HG02943 (cell line): ENCODE data around the gene INHBB.

Experiments used
- ATAC-seq: cut with Tn5 transposase; IDR thresholded peaks from one replicate; pipeline ENCODE4 v1.9.1; 2021; ENCODE audit warnings: mild to moderate bottlenecking, low read depth, moderate library complexity; ENCODE audit not compliant: unreplicated experiment

Gene INHBB

DNA sequence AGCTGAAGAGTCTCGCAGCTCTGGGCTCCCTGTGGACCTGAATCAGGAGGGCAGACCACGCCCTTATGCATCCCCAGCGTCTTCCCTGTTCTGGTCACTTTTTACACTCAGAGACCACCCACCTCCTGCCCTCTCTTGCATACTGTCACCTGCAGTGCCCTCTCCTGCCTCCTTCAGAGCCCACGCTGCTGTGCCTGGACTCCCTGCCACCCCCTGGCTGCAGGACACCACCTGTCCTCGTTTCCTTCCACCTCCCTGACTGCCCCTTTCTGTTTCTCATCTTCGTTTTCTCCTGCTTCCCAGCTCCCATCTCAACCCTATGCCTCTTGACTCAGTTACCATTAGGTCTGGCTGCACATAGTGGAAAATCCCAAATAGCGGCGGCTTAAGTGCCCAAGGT lies 9.2 kb upstream of the INHBB start:
- no peak for ATAC-seq

DNA sequence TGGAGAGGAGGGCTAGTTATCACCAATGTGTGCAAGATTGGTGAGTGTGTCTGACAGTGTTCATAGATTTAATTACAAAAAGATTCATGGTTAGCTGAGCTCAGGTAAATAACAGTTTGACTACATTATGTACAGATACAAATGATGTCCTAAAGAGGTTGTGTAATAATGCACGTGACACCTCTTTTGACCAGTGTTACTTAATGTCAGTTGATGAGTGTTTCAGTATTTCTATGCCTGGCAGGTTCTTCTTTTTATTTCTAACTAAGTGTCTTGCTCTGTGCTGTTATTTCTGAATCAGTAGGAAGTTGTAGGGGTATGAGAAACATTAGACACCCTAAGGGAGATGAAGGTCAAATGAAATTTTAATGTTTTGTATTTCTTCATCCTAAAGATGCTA lies 7.9 kb upstream of the INHBB start:
- no peak for ATAC-seq

DNA sequence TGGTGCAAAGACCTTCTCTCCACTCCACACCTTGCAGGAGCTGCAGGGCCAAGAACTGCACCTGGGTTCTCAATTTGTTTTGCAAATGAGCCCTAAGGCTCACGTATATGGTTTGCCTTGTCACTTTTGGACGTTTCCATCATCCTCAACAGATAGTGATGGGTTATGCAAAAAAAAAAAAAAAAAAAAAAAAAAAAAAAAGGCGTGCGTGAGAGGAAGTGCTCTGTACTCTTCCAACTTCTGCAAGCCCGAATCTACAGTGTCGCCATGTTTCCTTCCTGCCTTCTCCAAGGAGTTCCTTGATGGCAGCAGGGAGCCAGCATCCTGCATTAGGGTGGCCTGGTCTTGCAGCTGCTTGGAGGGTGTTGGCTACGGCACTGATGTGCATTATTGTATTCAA lies 4.0 kb upstream of the INHBB start:
- ATAC-seq = no peak

DNA sequence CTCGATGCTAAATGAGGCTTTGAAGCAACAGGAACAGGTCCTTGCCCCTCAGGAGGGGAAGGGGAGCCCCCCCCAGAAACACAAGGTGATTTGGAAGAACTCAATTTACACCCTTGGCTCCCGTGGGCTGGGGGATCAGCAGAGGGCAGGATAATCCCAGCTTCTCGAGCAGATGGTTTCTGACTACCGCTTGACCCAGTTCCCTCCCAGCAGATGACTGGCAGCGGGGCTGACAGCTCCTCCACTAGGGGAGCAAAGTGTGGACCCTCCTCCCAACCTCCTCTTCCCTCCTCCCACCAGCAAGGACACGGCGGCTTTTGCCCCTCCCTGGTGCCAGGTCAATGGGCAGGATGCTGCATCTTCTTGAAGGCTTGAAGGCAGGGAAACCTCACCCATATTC lies 3.5 kb upstream of the INHBB start:
- no peak for ATAC-seq

DNA sequence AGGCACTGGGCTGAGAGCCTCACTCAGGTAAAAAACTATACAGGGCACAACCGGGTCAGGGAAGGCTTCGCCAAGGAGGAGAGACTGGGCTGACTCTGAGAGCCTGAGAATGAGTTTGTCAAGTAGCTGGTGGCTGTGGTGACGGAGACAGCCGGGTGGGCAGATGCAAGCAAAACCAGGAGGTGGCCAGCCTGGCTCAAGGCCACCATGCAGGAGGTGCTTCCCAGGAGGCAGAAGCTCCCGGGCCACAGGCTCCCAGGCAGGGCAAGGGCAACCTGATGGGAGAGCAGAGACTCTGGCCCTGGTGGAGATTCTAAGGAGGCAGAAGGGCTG lies 2.9 kb upstream of the INHBB start:
- ATAC-seq = no peak

DNA sequence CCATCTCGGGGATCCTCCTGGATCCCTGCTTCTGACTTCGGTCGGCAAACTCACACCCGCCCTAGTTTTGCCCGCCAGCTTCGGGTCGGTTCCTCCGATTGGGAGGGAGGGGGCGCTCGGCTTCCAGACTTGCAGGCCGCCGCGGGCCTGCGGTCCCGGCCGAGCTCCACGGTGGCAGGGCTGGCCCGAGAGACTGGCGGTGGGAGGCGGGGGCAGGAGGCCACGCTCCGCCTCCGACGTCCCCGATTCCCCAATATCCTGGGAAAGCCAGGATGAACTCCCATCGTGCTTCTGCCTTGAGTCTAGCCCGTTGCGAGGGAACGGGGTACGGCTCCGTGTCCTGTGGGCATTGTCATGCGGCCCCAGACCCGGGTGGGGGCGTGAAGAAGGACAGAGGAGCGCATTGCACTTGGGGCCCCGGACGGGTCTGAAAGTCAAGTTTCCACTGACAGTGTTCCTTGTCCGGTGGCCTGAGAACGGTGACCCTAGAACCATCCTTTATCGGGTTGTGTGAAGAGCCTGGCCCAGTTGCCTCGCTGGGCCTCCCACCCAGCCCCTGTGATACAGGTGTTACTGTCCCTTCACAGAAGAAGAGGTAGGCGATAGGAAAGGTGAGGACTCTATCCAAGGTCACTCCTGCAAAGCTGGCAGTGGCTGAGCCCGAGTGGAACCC lies 2.4 kb upstream of the INHBB start:
- peak; percentile 55 for ATAC-seq

DNA sequence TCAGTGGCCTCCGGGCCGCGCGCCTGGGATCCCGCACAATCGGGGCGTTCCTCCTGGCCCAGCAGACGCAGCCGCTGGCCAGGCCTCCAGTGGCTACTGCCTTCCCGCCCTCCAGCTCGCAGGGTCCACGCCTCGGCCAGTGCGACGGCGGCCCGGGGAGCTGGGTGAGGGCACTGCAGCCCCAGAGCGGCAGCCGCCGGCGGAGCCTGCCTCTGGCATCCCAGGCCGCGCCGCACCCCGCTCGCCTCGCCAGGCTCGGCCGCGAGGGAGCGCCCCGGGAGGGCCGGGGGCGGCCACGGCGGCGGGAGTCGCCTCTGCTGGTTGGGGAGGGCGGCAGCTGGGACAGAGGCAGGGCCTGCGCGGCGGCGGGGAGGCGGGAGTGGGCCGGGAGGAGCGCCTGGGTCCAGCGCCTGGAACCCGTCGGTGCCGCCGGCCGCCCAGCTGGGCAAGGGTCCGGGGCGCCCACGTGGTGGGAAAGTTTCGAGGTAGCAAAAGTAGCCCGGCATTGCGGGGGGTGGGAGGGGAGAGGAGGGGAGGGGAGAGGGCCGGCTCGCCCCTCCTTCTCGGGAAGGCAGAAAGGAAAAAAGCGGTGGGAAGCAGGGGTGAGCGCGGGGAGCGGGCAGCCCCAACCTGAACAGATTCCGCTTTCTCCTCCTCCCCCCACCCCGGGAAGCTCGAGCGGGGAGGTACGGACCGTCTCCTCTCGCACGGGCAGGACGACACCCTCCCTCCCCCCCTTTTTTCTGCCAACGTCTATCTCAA lies 1.5 kb upstream of the INHBB start:
- ATAC-seq = no peak

DNA sequence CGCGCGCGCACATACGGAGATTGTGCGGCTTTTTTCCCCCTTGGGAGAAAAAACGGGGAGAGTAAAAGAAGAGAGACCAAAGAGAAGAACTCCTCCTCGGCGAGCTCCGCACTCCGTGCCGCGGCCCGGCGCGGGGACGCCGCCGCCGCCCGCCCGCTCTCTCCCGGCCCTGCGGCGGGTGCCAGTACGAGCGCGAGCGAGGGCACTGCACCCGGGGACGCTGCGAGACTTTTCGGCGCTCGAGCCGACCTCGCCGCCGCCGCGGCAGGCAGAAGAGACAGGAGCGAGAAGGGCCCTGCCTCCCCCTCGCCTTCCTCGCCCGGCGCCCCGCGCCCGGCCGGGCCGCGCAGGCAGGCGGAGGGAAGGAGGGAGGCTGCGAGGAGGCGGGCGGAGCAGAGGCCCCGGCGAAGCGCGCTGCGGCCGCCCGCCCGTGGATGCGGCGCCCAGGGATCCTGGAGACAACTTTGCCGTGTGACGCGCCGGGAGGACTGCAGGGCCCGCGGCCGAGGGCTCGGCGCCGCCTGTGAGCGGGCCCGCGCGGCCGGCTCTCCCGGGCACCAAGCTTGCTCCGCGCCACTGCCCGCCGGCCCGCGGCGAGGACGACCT lies 857 bp upstream of the INHBB start:
- no peak for ATAC-seq

DNA sequence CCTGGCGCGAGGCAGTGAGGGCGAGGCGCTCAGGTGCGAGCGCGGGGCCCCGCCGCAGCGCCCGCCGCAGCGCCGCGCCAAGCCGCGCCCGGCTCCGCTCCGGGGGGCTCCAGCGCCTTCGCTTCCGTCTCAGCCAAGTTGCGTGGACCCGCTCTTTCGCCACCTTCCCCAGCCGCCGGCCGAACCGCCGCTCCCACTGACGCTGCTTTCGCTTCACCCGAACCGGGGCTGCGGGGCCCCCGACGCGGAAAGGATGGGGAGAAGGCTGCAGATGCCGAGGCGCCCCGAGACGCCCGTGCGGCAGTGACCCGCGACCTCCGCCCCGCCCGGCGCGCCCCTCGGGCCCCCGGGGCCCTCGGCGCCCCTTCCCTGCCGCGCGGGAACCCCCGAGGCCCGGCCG lies 328 bp upstream of the INHBB start:
- ATAC-seq = no peak

DNA sequence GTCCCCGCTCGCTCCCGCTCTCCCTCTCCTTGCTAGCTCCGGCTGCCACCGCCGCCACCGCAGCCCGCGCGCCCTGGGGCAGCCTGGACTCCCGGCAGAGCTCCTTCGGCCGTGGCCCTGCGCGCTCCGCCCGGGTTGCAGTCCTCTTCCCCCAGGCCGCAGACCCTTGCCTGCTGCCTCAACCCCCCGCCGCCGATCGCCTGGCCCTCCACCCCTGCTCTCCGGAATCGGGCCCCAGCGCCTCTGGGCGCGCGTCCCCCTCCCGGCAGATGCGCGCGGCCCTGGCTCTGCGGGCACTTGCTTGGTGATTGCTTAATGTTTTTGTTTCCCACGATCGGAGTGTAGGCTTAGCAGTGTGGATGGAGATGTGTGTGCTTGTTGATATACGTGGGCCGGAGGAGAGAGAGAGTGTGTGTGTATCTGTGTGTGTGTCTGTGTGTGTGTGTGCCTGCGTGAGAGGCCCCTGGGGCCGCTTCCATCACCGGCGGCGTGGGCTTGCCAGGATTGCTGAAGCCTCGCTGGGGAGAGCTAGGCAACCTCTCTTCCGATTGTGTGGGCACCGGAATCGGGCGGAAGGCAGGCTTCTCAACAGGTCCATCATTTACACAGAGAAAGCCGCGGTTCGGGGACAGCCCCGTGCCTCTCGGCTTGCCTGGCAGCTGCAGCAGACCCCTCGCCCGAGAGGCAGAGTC lies 877 bp downstream of the INHBB start:
- ATAC-seq = no peak

DNA sequence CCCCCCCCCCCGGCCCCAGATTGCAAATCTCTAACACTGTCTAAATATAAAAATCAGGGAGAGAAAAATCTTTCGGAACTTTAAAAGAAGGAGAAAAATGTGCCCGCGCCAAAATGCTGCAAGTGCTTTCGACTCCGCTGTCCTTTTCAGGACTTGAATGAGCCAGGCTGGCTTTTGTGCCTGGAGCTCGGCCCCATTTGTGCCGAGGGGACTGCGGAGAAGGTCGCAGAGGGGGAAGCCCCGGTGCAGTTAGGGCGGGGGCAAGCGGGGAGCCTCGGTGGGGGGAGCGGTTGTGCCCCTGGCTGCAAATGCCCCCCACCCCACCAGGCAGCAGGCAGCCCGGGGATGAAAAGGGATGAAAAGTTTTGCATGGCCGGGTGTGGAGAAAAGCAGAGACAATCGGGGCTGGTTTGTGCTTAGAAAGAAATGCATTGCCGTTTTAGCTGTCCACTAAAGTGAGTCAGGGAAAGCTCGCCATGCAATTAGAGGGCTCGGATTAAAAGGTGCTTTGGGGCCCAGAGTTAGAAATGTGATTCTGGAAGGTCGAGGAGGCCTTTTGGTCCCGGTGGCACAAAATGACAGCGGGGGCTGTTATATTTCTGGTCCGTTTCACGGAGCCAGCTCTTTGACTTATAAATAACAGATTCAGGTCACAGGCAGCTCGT lies 1.6 kb downstream of the INHBB start:
- ATAC-seq = no peak

DNA sequence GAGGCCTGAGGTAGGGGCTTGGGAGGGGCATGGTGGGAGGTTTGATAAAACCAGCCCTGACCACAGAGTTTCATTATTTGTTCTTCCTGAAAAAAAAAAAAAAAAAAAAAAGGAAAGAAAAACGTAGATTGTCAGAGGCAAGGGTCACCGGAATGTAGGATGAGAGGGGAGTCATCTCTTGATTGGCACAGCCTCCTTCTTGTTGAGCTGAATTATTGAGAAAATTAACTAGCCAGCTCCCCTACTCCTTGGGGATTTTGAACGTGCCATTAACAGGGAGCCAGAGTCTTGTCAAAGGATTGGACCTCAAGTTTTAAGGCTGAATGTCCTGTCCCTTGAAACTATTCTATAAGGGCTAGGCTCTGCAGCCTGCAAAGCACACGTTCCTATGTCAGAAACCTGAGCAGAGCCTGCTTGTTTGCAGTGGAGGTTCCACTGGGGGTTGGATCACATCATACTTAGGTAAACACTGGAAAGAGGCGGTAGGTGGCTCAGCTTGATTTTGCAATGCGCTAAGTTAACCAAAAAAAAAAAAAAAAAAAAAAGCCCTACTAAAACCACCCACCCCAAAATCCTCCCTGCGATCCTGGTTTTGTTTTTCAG lies 2.3 kb downstream of the INHBB start:
- ATAC-seq = no peak

DNA sequence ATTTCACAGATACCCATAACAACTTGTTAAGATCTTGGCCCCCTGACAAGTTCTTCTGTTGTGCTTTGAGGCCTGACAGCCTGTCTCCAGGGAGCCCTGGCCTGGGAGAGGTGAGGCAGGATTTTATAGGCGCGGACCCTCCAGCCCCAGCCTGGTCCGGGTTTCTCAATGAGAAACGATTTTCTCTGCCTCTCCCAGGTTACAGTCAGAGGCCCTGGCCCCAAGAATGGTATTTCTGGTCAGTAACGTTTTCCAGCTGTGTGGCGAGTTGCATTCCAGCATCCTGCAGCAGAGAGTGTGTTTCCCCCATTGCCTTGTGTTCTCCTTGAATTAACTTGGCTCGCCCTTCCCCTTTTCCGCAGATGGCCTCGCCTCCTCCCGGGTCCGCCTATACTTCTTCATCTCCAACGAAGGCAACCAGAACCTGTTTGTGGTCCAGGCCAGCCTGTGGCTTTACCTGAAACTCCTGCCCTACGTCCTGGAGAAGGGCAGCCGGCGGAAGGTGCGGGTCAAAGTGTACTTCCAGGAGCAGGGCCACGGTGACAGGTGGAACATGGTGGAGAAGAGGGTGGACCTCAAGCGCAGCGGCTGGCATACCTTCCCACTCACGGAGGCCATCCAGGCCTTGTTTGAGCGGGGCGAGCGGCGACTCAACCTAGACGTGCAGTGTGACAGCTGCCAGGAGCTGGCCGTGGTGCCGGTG lies 3.0 kb downstream of the INHBB start:
- no peak for ATAC-seq

DNA sequence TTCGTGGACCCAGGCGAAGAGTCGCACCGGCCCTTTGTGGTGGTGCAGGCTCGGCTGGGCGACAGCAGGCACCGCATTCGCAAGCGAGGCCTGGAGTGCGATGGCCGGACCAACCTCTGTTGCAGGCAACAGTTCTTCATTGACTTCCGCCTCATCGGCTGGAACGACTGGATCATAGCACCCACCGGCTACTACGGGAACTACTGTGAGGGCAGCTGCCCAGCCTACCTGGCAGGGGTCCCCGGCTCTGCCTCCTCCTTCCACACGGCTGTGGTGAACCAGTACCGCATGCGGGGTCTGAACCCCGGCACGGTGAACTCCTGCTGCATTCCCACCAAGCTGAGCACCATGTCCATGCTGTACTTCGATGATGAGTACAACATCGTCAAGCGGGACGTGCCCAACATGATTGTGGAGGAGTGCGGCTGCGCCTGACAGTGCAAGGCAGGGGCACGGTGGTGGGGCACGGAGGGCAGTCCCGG lies 3.5 kb downstream of the INHBB start:
- no peak for ATAC-seq

DNA sequence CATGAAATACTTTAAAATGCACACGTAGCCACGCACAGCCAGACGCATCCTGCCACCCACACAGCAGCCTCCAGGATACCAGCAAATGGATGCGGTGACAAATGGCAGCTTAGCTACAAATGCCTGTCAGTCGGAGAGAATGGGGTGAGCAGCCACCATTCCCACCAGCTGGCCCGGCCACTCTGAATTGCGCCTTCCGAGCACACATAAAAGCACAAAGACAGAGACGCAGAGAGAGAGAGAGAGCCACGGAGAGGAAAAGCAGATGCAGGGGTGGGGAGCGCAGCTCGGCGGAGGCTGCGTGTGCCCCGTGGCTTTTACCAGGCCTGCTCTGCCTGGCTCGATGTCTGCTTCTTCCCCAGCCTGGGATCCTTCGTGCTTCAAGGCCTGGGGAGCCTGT lies 4.1 kb downstream of the INHBB start:
- no peak for ATAC-seq

DNA sequence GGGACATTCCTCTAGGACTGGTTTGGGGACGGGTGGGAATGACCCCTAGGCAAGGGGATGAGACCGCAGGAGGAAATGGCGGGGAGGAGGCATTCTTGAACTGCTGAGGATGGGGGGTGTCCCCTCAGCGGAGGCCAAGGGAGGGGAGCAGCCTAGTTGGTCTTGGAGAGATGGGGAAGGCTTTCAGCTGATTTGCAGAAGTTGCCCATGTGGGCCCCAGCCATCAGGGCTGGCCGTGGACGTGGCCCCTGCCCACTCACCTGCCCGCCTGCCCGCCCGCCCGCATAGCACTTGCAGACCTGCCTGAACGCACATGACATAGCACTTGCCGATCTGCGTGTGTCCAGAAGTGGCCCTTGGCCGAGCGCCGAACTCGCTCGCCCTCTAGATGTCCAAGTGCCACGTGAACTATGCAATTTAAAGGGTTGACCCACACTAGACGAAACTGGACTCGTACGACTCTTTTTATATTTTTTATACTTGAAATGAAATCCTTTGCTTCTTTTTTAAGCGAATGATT lies 4.9 kb downstream of the INHBB start:
- ATAC-seq = no peak

DNA sequence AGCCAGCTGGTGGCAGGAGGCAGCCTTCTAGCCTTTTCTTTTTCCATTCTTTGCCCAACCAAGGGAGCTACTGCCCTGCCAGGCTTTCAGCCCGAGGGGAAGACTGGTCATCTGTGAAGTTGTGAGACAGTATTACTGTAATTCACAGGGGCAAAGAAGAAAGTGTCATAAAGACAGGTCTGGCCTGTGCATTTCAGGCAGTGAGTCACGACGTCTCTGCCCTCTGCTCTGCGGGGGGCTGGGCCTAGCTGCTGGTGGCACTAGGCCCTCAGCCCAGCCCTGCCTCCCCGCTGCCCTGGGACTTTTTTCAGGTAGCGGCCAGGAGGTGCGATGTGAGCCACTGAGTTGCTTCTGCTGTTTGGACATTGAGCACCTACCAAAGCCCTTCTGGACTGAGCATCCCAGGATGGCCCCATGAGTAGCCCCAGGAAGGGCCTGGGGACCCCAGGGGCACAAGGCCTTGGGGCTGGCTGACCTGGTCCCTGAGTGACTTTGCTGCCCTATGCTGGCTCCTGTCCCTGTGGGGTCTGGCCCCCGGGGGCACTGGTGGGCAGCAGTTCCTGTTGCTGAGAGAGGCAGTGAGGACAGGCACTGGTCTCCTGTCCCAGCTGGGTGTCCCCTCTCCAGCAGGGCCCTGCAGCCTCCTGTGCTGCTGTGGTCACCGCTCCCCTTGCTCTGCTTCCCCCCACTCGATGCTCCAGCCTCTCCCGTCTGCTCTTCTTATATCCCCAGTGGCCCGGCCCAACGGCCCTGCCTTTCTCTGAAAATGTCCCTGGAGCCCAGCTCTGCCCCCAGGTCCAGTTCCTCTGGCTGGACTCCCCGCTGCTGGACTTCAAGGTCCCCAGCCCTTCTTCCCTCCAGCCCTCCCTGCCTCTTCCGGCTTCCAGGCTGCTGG lies 7.0 kb downstream of the INHBB start:
- ATAC-seq = no peak

DNA sequence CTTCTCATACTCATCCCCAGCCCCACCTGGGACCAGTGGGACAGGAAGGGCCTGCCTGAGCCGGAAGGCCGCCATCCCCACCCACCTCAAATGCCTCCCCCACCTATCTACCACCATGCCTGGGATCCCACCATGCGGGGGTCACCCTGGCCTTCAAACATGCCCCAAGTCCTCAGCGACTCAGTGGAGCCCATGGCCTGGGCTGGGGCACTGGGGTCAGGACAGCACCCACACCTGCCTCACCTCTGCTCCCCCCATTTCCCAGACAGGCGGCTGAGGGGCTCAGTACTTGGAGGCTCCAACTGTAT lies 7.6 kb downstream of the INHBB start:
- ATAC-seq = no peak

DNA sequence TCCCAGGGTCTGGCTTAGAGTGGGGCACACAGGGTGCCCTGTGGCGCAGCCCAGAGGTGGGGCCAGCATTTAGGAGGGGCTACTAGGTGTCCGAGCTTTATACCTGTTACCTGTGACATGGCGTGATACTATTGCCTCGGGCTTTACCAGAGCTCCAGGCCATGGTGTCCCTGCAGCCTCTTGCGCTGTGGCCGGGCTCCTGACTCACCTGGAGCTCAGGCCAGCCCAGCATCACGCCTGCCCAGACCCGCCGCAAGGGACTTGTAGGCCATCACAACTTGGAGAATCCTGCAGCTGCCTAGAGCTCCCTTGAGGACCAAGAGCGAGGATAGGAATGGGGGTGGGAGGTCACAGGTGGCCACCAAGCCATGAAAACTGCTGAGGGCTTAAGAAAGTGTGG lies 8.0 kb downstream of the INHBB start:
- no peak for ATAC-seq
